ENCODE measurements around the gene TUBGCP6. TPM values are rescaled to one million over a fixed set of nuclear protein-coding genes. Genes with fewer than 3 reads are reported as not detected.

The TUBGCP6 gene
- total RNA-seq, 1 experiment from 2014 or later = 32.2 TPM

GRCh38 chr22:50262973-50263617 is 18.3 kb upstream of the TUBGCP6 start:
- no peak for DNase-seq (ENCODE audit: low spot score)

- no peak for DNase-seq (ENCODE audit: low spot score)
Observed at GRCh38 chr22:50262460-50262911, 17.7 kb upstream of the TUBGCP6 start.

- DNase-seq (ENCODE audit: low spot score) = no peak
Observed at GRCh38 chr22:50261615-50262459, 17.0 kb upstream of the TUBGCP6 start, which contains the start of gene MAPK12. MAPK12 (minus strand) TSS chr22:50261683; CDS start chr22:50261509, 174 bp downstream.

- no peak for DNase-seq (ENCODE audit: low spot score)
Observed at GRCh38 chr22:50260801-50261614, 16.2 kb upstream of the TUBGCP6 start.

GRCh38 chr22:50260434-50260800 is 15.6 kb upstream of the TUBGCP6 start:
- DNase-seq (ENCODE audit: low spot score) = no peak

- DNase-seq (ENCODE audit: low spot score) = no peak
Observed at GRCh38 chr22:50259302-50259701, 14.5 kb upstream of the TUBGCP6 start.

- DNase-seq (ENCODE audit: low spot score) = no peak
Observed at GRCh38 chr22:50258361-50259292, 13.8 kb upstream of the TUBGCP6 start.

GRCh38 chr22:50257451-50258360 is 12.9 kb upstream of the TUBGCP6 start:
- no peak for DNase-seq (ENCODE audit: low spot score)

- no peak for DNase-seq (ENCODE audit: low spot score)
Observed at GRCh38 chr22:50257041-50257440, 12.2 kb upstream of the TUBGCP6 start.

GRCh38 chr22:50256258-50256862 is 11.5 kb upstream of the TUBGCP6 start:
- DNase-seq (ENCODE audit: low spot score) = no peak

- DNase-seq (ENCODE audit: low spot score) = no peak
Observed at GRCh38 chr22:50255607-50256006, 10.8 kb upstream of the TUBGCP6 start.

GRCh38 chr22:50255099-50255498 is 10.3 kb upstream of the TUBGCP6 start:
- DNase-seq (ENCODE audit: low spot score) = no peak

GRCh38 chr22:50253941-50254340 is 9.1 kb upstream of the TUBGCP6 start:
- DNase-seq (ENCODE audit: low spot score) = no peak

GRCh38 chr22:50253046-50253915 is 8.5 kb upstream of the TUBGCP6 start:
- no peak for DNase-seq (ENCODE audit: low spot score)

- DNase-seq (ENCODE audit: low spot score) = peak; percentile 83
Observed at GRCh38 chr22:50252082-50253045, 7.5 kb upstream of the TUBGCP6 start.

- no peak for DNase-seq (ENCODE audit: low spot score)
Observed at GRCh38 chr22:50251477-50252081, 6.8 kb upstream of the TUBGCP6 start.
